H1 (cell line): ENCODE measurements around the gene OPCML. TPM values are rescaled to one million over a fixed set of nuclear protein-coding genes. Genes with fewer than 3 reads are reported as not detected.
A peak's percentile ranks its signal among the peaks of the same experiment; 100 is the strongest.

Experiments
- CTCF ChIA-PET: fragments of 300-600 bp; sonication (Branson Sonifier 250); formaldehyde crosslinking; loops from one replicate; lab custom pipeline; 2021; ENCODE audit not compliant: partially characterized antibody; lab: Charles Lee
- POLR2A ChIA-PET: fragments of 300-600 bp; sonication (Branson Sonifier 250); formaldehyde crosslinking; loops from one replicate; lab custom pipeline; 2021; ENCODE audit warnings: inconsistent platforms; ENCODE audit not compliant: partially characterized antibody; lab: Charles Lee
- DNase-seq, 2 experiments: peaks; one replicate each; pipeline versions ENCODE4 v3.0.0 to v3.0.0-alpha.2; 2010 to 2022; ENCODE audit warnings: low spot score in 2 of 2, low read depth in 1 of 2, mixed read lengths in 1 of 2
- FAIRE-seq: peaks from 2 replicates; lab custom pipeline; 2011; peaks lifted over from hg19 to GRCh38; lab: Jason Lieb, UNC
- H2AFZ ChIP-seq: 2 replicates; pipeline ENCODE4 v1.8.1; 2012; ENCODE audit warnings: low read length, inconsistent platforms
- H2AK5ac ChIP-seq: 2 replicates; pipeline ENCODE4 v1.6.1; 2013; ENCODE audit warnings: low read depth, low read length
- H2BK120ac ChIP-seq: replicated peaks from 2 replicates; pipeline ENCODE3; 2013; ENCODE audit warnings: low read depth, low read length, inconsistent platforms
- H2BK12ac ChIP-seq: 2 replicates; pipeline ENCODE4 v1.6.1; 2013; ENCODE audit warnings: low read depth, low read length
- H2BK15ac ChIP-seq: 2 replicates; pipeline ENCODE4 v1.6.1; 2013; ENCODE audit warnings: low read length
- H2BK20ac ChIP-seq: 2 replicates; pipeline ENCODE4 v1.6.1; 2013; ENCODE audit warnings: low read length
- H2BK5ac ChIP-seq: 2 replicates; pipeline ENCODE4 v1.6.1; 2013; ENCODE audit warnings: low read depth, low read length
- H3K14ac ChIP-seq: 2 replicates; pipeline ENCODE4 v1.6.1; 2013; ENCODE audit warnings: inconsistent platforms; ENCODE audit not compliant: insufficient read length
- H3K18ac ChIP-seq: 2 replicates; pipeline ENCODE4 v1.6.1; 2013; ENCODE audit warnings: low read length; ENCODE audit errors: extremely low read depth
- H3K23ac ChIP-seq: 2 replicates; pipeline ENCODE4 v1.6.1; 2013; ENCODE audit warnings: inconsistent platforms; ENCODE audit not compliant: insufficient read length
- H3K23me2 ChIP-seq: 2 replicates; pipeline ENCODE4 v1.6.1; 2013; ENCODE audit warnings: low read depth, low read length
- H3K27ac ChIP-seq: 2 replicates; pipeline ENCODE4 v1.6.1; 2011; ENCODE audit warnings: low read depth, low read length, inconsistent platforms
- H3K27me3 ChIP-seq, 4 experiments: replicated peaks in 1 of 4; 1 replicate in 1 of 4; 2 replicates in 3 of 4; pipeline versions ENCODE4 v1.6.1 to v1.8.1; 2011 to 2013; ENCODE audit warnings: low read length in 3 of 4, mild to moderate bottlenecking in 3 of 4, inconsistent platforms in 2 of 4, mixed read lengths in 2 of 4, moderate library complexity in 1 of 4; ENCODE audit not compliant: control insufficient read depth in 3 of 4, insufficient read depth in 3 of 4; ENCODE audit errors: extremely low read depth in 1 of 4
- H3K36me3 ChIP-seq, 4 experiments: 2 replicates each; pipeline versions ENCODE4 v1.6.1 to v1.8.1; 2011 to 2013; ENCODE audit warnings: mild to moderate bottlenecking in 4 of 4, low read length in 3 of 4, moderate library complexity in 2 of 4, control low read depth in 1 of 4, inconsistent platforms in 1 of 4; ENCODE audit not compliant: insufficient read depth in 4 of 4, control insufficient read depth in 2 of 4
- H3K4ac ChIP-seq: replicated peaks from 2 replicates; pipeline ENCODE3; 2013; ENCODE audit warnings: low read length, low read depth, mixed read lengths, inconsistent platforms; ENCODE audit not compliant: insufficient read length
- H3K4me1 ChIP-seq, 4 experiments: replicated peaks in 1 of 4; 1 replicate in 1 of 4; 2 replicates in 3 of 4; pipeline versions ENCODE4 v1.6.1 to v1.8.1; 2011 to 2013; ENCODE audit warnings: low read length in 3 of 4, inconsistent platforms in 2 of 4, mixed read lengths in 1 of 4; ENCODE audit not compliant: insufficient read depth in 4 of 4, control insufficient read depth in 3 of 4
- H3K4me2 ChIP-seq, 2 experiments: 2 replicates each; pipeline versions ENCODE4 v1.6.1 to v1.8.1; 2011 to 2013; ENCODE audit warnings: low read depth in 2 of 2, low read length in 2 of 2, control low read depth in 1 of 2, inconsistent platforms in 1 of 2, mild to moderate bottlenecking in 1 of 2; ENCODE audit not compliant: insufficient read depth in 1 of 2
- H3K4me3 ChIP-seq, 4 experiments: fragments of 200-600, 300-600 bp in 1 of 4; sonication (generic), shearing (Covaris generic), sonication (Bioruptor Twin) in 1 of 4; 2 replicates each; pipeline versions ENCODE4 v1.5.1 to v1.8.1; 2011 to 2016; ENCODE audit warnings: low read length in 4 of 4, low read depth in 3 of 4, control low read depth in 2 of 4, inconsistent platforms in 2 of 4, mild to moderate bottlenecking in 2 of 4, mixed read lengths in 1 of 4, moderate library complexity in 1 of 4; ENCODE audit not compliant: insufficient read depth in 2 of 4; ENCODE audit errors: extremely low read depth in 1 of 4
- H3K56ac ChIP-seq: replicated peaks from 2 replicates; pipeline ENCODE3; 2013; ENCODE audit warnings: low read depth, mild to moderate bottlenecking, mixed read lengths, low read length, inconsistent platforms; ENCODE audit not compliant: insufficient read length
- H3K79me1 ChIP-seq: 2 replicates; pipeline ENCODE4 v1.6.1; 2013; ENCODE audit warnings: low read depth, low read length, control low read depth
- H3K79me2 ChIP-seq, 2 experiments: 2 replicates each; pipeline versions ENCODE4 v1.6.1 to v1.8.1; 2012 to 2013; ENCODE audit warnings: low read length in 2 of 2, mild to moderate bottlenecking in 2 of 2, inconsistent platforms in 1 of 2; ENCODE audit not compliant: insufficient read depth in 2 of 2, control insufficient read depth in 1 of 2
- H3K9ac ChIP-seq, 4 experiments: replicated peaks in 1 of 4; 1 replicate in 1 of 4; 2 replicates in 3 of 4; pipeline versions ENCODE4 v1.6.1 to v1.8.1; 2011 to 2013; ENCODE audit warnings: low read depth in 3 of 4, low read length in 3 of 4, control low read depth in 2 of 4, mild to moderate bottlenecking in 2 of 4, moderate library complexity in 2 of 4, inconsistent platforms in 1 of 4; ENCODE audit errors: extremely low read depth in 1 of 4
- H3K9me3 ChIP-seq, 2 experiments: 2 replicates each; pipeline versions ENCODE4 v1.6.1 to v1.8.1; 2012 to 2013; ENCODE audit warnings: mild to moderate bottlenecking in 2 of 2, moderate library complexity in 2 of 2, control low read depth in 1 of 2, inconsistent platforms in 1 of 2, low read depth in 1 of 2, low read length in 1 of 2, mixed read lengths in 1 of 2; ENCODE audit not compliant: insufficient read depth in 2 of 2
- H4K20me1 ChIP-seq, 2 experiments: replicated peaks in 1 of 2; 2 replicates each; pipeline versions ENCODE3 to v1.8.1; 2011 to 2013; ENCODE audit warnings: inconsistent platforms in 2 of 2, low read length in 2 of 2, mild to moderate bottlenecking in 1 of 2; ENCODE audit not compliant: insufficient read depth in 2 of 2, control insufficient read depth in 1 of 2
- H4K5ac ChIP-seq: 2 replicates; pipeline ENCODE4 v1.6.1; 2013; ENCODE audit warnings: low read length, low read depth, mixed read lengths, inconsistent platforms; ENCODE audit not compliant: insufficient read length
- H4K8ac ChIP-seq: 2 replicates; pipeline ENCODE4 v1.8.0; 2013; ENCODE audit warnings: mild to moderate bottlenecking, moderate library complexity, low read length, inconsistent platforms; ENCODE audit not compliant: insufficient read depth; ENCODE audit errors: extremely low read depth
- H4K91ac ChIP-seq: replicated peaks from 2 replicates; pipeline ENCODE3; 2013; ENCODE audit warnings: low read length, mixed read lengths, inconsistent platforms; ENCODE audit not compliant: insufficient read length
- ASH2L ChIP-seq: fragments of 200-600, 300-600 bp; sonication (generic); IDR thresholded peaks from one replicate; pipeline ENCODE4 v1.7.1; 2017; ENCODE audit warnings: low read length
- JUND ChIP-seq: IDR thresholded peaks from 2 replicates; pipeline ENCODE4 v1.6.1; 2011; ENCODE audit warnings: mild to moderate bottlenecking, improper control_type of control experiment, low read length
- KDM1A ChIP-seq: fragments of 200-600, 300-600 bp; sonication (generic); IDR thresholded peaks from 2 replicates; pipeline ENCODE4 v1.7.1; 2016; ENCODE audit warnings: mild to moderate bottlenecking, low read length, borderline replicate concordance
- KDM4A ChIP-seq: IDR thresholded peaks from one replicate; pipeline ENCODE4 v1.7.1; 2012; ENCODE audit warnings: low read depth, mild to moderate bottlenecking, moderate library complexity, low read length, inconsistent platforms; ENCODE audit not compliant: severe bottlenecking
- MAX ChIP-seq: IDR thresholded peaks from 2 replicates; pipeline ENCODE4 v1.6.1; 2012; ENCODE audit warnings: inconsistent platforms
- PHF8 ChIP-seq: fragments of 200-600 bp; sonication (generic); conservative IDR thresholded peaks from 2 replicates; pipeline ENCODE4 v1.7.1; 2012; ENCODE audit warnings: low read depth, mild to moderate bottlenecking, inconsistent platforms, low read length, moderate library complexity
- POU5F1 ChIP-seq: IDR thresholded peaks from 2 replicates; pipeline ENCODE4 v1.6.1; 2011; ENCODE audit warnings: low read depth, mild to moderate bottlenecking, low read length, moderate library complexity
- RAD21 ChIP-seq, 2 experiments: IDR thresholded peaks in 1 of 2; conservative IDR thresholded peaks in 1 of 2; 2 replicates each; pipeline ENCODE4 v1.6.1; 2011; ENCODE audit warnings: low read depth in 2 of 2, low read length in 2 of 2, improper control_type of control experiment in 1 of 2, inconsistent platforms in 1 of 2, mild to moderate bottlenecking in 1 of 2, moderate library complexity in 1 of 2
- SP2 ChIP-seq: IDR thresholded peaks from 2 replicates; pipeline ENCODE4 v1.6.1; 2012; ENCODE audit warnings: mild to moderate bottlenecking, low read length, inconsistent platforms
- TBP ChIP-seq: IDR thresholded peaks from 2 replicates; pipeline ENCODE4 v1.6.1; 2011; ENCODE audit warnings: low read depth, low read length, improper control_type of control experiment
- YY1 ChIP-seq: IDR thresholded peaks from 2 replicates; pipeline ENCODE4 v1.6.1; 2011; ENCODE audit warnings: low read depth, mild to moderate bottlenecking, low read length
- WGBS, 2 experiments: shearing (Covaris generic) in 1 of 2; methylation state at CpG; one replicate each; pipeline versions ENCODE4 v1.1.6 to v1.1.7; 2013 to 2015; ENCODE audit warnings: low lambda C conversion rate in 2 of 2, mixed read lengths in 2 of 2, inconsistent platforms in 1 of 2, low coverage in 1 of 2, missing lambda C conversion rate in 1 of 2; ENCODE audit not compliant: insufficient replicate concordance in 2 of 2, insufficient coverage in 1 of 2, insufficient read length in 1 of 2; ENCODE audit errors: extremely low coverage in 1 of 2, missing lambda C conversion rate in 1 of 2; 5-methylcytosine and 5-hydroxymethylcytosine counted together
- polyA plus RNA-seq, 7 experiments: library from polyadenylated mRNA; depleted of rRNA in 3 of 7; stranded (reverse) in 5 of 7; unstranded in 2 of 7; fragments of >200 nt in 5 of 7; fragments of 200-250 nt in 2 of 7; gene quantifications; 1 replicate in 5 of 7; 2 replicates in 1 of 7; 4 replicates in 1 of 7; pipeline versions ENCODE4 v1.2.1 to v1.2.3, GENCODE V29; 2011 to 2013; ENCODE audit warnings: missing spikeins in 2 of 7, mixed read lengths in 2 of 7
- total RNA-seq: library from RNA; stranded (reverse); fragmentation: NEBNext Ultra II Directional; extraction: Animal tissue kit (Norgen Biotek cat#: 25700); gene quantifications from 2 replicates; pipeline ENCODE4 v1.2.1, GENCODE V29; 2021
- TF ChIP-seq, protein P1 (sequence below): IDR thresholded peaks from 2 replicates; pipeline ENCODE4 v1.6.1; 2011; ENCODE audit warnings: low read length, improper control_type of control experiment

The OPCML gene
- total and polyA plus RNA-seq, 2 of the 8 experiments (the other 6 are each of a cell fraction or from before 2014, with no cell fraction given) = 2.3 to 3.1 TPM

- Histone ChIP-seq H3K27me3 (peaks cover 0 to 3% (median under 1%) of the 10 kb centered on the region in 4 experiments; a peak in 2 of 7 replicates), H3K79me1 (no peaks in the 10 kb centered on the region; the same call in 1 of the 2 replicates), H3K14ac (no peak overlapping the region), H3K9ac (no peak overlapping the region), H4K91ac (no peak overlapping the region), H4K5ac (no peak overlapping the region), H3K18ac (0 out of 2 replicates have a peak overlapping the region, but pooled peaks have one; percentile 3), H2AK5ac (no peak overlapping the region), H3K36me3 (no peaks in the 10 kb centered on the region), H2BK12ac (no peak overlapping the region), H3K4me3 (no peak overlapping the region), H3K4me2 (no peak overlapping the region), H2AFZ (no peak overlapping the region), H3K79me2 (0 out of 4 replicates have a peak, but pooled peaks cover 0 to 3% of the 10 kb centered on the region in 2 experiments), H2BK5ac (peak overlapping the region; percentile 9; the same call in 1 of the 2 replicates), H3K4ac (no peak overlapping the region), H3K4me1 (peaks cover 11 to 23% (median 12%) of the 10 kb centered on the region in 4 experiments), H3K56ac (no peak overlapping the region), H3K23me2 (peaks cover 6% of the 10 kb centered on the region), H3K27ac (no peak overlapping the region), H3K9me3 (no peaks in the 10 kb centered on the region), H4K8ac (no peak overlapping the region), H2BK120ac (no peak overlapping the region), H3K23ac (no peak overlapping the region), H2BK15ac (no peak overlapping the region; the same call in 1 of the 2 replicates), H2BK20ac (no peak overlapping the region), H4K20me1 (no peaks in the 10 kb centered on the region)
- WGBS, 2 experiments = 85% methylated on average over 3 of the region's 3 CpGs; no CpG with 5 or more reads in 1 of the 2 experiments
- POLR2A ChIA-PET = no interaction called here
- DNase-seq = no peak
- FAIRE-seq = no peak
- CTCF ChIA-PET = interaction anchor here (1.0 to 1.4 kb wide), 4 partner anchors 17 to 309 kb away, joined by 3 to 4 read pairs (median 3); no protein-coding TSS in a partner anchor
- no peak for TF ChIP-seq ASH2L
- TF ChIP-seq PHF8 = no peak
- no peak for TF ChIP-seq KDM1A
- TF ChIP-seq YY1 = no peak
- TF ChIP-seq SP2 = no peak
- no peak for TF ChIP-seq MAX
- TF ChIP-seq RAD21 (IDR thresholded peaks at IDR 0.05 in 1 of 2, conservative IDR thresholded peaks at IDR 0.05 in 1 of 2; ENCODE audit: low read depth in 2 of 2, low read length in 2 of 2) = no peak
- no peak for TF ChIP-seq KDM4A
- TF ChIP-seq, protein P1, sequence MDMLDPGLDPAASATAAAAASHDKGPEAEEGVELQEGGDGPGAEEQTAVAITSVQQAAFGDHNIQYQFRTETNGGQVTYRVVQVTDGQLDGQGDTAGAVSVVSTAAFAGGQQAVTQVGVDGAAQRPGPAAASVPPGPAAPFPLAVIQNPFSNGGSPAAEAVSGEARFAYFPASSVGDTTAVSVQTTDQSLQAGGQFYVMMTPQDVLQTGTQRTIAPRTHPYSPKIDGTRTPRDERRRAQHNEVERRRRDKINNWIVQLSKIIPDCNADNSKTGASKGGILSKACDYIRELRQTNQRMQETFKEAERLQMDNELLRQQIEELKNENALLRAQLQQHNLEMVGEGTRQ = no peak
- no peak for TF ChIP-seq JUND
- TF ChIP-seq TBP = no peak
- TF ChIP-seq POU5F1 = no peak
Observed at GRCh38 chr11:133526790-133527189, 5.5 kb downstream of the OPCML start.
